NT2/D1 (cell line): ENCODE data around the gene UNC13C.

Experiments used
- DNase-seq: peaks from one replicate; pipeline ENCODE4 v3.0.0-alpha.2; 2011; ENCODE audit warnings: low read depth, low spot score
- H3K27me3 ChIP-seq: 2 replicates; pipeline ENCODE4 v1.6.0; 2011; ENCODE audit warnings: mild to moderate bottlenecking; ENCODE audit not compliant: insufficient read length, insufficient read depth
- H3K36me3 ChIP-seq: 2 replicates; pipeline ENCODE4 v1.6.1; 2011; ENCODE audit warnings: mild to moderate bottlenecking, low read length, mixed read lengths; ENCODE audit not compliant: insufficient read depth, insufficient read length
- H3K4me1 ChIP-seq: 2 replicates; pipeline ENCODE4 v1.5.1; 2011; ENCODE audit not compliant: insufficient read depth, insufficient read length
- H3K4me3 ChIP-seq: 2 replicates; pipeline ENCODE4 v1.5.1; 2011; ENCODE audit warnings: low read depth; ENCODE audit not compliant: insufficient read length
- H3K9ac ChIP-seq: 2 replicates; pipeline ENCODE4 v1.6.0; 2011; ENCODE audit warnings: low read depth; ENCODE audit not compliant: insufficient read length
- H3K9me3 ChIP-seq: 2 replicates; pipeline ENCODE4 v1.5.1; 2011; ENCODE audit warnings: mild to moderate bottlenecking, low read length; ENCODE audit not compliant: insufficient read depth
- SUZ12 ChIP-seq: IDR thresholded peaks from 2 replicates; pipeline ENCODE4 v1.6.1; 2011; ENCODE audit not compliant: insufficient read length, insufficient read depth; ENCODE audit errors: extremely low read depth
- YY1 ChIP-seq: IDR thresholded peaks from 2 replicates; pipeline ENCODE4 v1.6.1; 2011; ENCODE audit not compliant: insufficient read length, insufficient read depth
- ZNF274 ChIP-seq: IDR thresholded peaks from 2 replicates; pipeline ENCODE4 v1.6.1; 2011; ENCODE audit warnings: mild to moderate bottlenecking, low read depth, low read length

Gene UNC13C

DNA sequence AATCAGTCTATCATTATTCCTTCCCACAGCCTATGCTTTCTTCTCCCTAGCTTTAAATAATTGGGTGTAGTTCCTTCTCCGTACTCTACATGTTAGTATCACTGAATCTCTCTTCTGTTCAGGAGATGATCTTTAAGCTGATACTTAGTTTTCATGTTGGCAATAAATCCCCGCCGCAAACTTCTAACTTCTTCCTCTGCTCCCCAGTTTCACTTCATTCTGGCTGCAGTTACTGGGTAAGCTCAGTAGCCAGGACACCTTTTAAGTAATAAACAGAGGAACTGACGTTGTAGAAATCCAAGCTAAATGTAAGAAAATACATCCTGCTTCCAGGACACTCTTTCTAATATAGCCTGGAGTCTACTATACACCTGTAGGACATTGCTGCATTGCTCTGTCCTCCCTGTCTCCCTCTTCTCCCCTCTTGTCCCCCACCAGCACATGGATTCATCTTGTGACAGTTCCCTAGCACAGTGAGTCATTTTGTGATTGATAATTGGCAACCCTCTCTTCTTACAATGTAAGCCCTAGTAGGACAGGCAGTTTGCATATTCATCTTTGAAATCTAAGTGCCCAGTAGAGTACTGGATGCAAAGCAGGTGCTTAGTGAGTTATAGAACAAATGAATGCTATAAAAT is 598.2 kb downstream of the UNC13C start:
- H3K4me3 ChIP-seq: no peak overlapping the region
- H3K27me3 ChIP-seq: no peaks in the 10 kb centered on the region
- TF ChIP-seq SUZ12 (no peak), YY1 (no peak), ZNF274 (no peak)
- H3K9me3 ChIP-seq: no peaks in the 10 kb centered on the region
- no peaks in the 10 kb centered on the region for H3K4me1 ChIP-seq
- no peak overlapping the region for H3K9ac ChIP-seq
- no peaks in the 10 kb centered on the region for H3K36me3 ChIP-seq
- no peak for DNase-seq

DNA sequence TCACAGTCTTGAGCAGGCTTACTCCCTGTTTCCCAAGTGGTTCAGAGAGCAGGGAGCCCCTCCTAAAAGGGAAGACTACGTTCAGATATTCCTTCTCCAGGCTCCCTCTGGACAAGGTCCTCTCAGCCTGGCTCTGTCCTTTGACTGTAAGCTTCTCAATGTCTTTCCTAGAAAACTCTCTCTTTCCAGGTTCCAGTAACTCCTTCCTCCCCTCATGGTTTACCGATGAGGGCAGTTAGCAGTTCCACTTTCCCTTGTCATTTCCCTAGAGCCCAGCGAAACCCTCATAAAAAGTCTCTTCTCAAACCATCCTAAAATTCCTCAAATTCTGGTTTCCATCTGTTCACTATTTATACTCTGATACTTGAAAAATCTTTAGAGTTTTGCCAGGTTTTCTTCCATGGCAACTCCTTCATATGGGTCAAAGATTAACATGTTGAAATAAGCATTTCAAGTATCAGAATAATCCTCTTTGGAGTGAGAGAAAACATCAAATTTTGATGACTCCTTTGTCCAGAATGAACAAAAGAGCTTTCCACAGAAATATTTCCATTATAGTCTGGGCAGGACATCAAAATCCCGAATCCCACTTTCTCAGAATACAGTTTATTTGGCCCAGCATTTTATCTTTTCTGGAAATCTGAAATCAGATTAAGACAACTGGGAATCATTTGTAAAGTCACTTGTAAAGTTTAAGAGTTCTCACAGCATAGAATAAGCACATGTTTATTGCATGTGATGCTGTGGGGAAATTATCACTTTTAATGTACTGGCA is 599.4 kb downstream of the UNC13C start:
- Histone ChIP-seq H3K36me3 (no peaks in the 10 kb centered on the region), H3K27me3 (no peaks in the 10 kb centered on the region), H3K9ac (no peak overlapping the region), H3K4me3 (no peak overlapping the region), H3K4me1 (no peaks in the 10 kb centered on the region), H3K9me3 (no peaks in the 10 kb centered on the region)
- TF ChIP-seq ZNF274 (no peak), YY1 (no peak), SUZ12 (no peak)
- no peak for DNase-seq

DNA sequence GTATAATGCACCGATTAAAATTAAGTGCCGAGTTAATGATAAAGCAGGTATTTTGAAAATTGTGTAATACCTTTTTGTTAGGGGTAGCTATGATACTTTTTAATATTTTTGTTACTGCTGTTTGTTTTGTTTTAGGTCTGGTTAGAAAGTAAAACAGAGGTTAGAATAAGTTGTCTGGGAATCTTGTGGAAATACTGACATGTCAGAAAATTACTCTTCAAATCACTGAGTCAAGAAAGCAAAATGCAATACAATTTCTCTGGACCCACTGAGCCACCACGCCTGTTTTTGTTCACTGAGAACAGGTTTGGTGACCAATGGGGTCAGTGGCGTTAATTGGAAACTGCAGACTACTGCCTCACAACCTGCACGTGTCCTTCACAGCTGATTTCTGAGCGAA is 601.6 kb downstream of the UNC13C start:
- no peak overlapping the region for H3K9ac ChIP-seq
- H3K36me3 ChIP-seq: no peaks in the 10 kb centered on the region
- no peaks in the 10 kb centered on the region for H3K9me3 ChIP-seq
- TF ChIP-seq ZNF274: no peak
- TF ChIP-seq SUZ12: no peak
- no peak for TF ChIP-seq YY1
- DNase-seq: no peak
- H3K27me3 ChIP-seq: no peaks in the 10 kb centered on the region
- no peak overlapping the region for H3K4me3 ChIP-seq
- no peaks in the 10 kb centered on the region for H3K4me1 ChIP-seq

DNA sequence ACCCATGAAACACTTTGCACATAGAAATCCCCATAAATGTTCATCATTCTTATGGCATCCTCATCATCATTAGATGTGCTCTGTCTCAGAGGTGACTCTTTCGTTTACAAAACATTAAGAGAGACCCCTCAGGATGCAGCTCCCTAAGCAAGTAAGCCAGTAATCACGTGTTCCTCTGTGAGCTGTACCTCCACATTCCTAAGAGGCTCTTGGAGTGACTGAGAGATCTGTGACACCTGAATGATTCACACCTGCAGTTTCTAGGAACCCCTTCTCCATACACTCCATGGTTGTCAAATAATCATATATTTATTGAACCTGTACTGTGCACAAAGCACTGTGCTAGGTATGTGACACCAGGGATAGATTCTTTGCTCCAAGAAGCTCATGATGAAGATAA is 602.4 kb downstream of the UNC13C start:
- no peaks in the 10 kb centered on the region for H3K9me3 ChIP-seq
- H3K36me3 ChIP-seq: no peaks in the 10 kb centered on the region
- TF ChIP-seq YY1 (no peak), ZNF274 (no peak), SUZ12 (no peak)
- H3K4me3 ChIP-seq: no peak overlapping the region
- H3K4me1 ChIP-seq: no peaks in the 10 kb centered on the region
- DNase-seq: no peak
- no peaks in the 10 kb centered on the region for H3K27me3 ChIP-seq
- H3K9ac ChIP-seq: no peak overlapping the region

DNA sequence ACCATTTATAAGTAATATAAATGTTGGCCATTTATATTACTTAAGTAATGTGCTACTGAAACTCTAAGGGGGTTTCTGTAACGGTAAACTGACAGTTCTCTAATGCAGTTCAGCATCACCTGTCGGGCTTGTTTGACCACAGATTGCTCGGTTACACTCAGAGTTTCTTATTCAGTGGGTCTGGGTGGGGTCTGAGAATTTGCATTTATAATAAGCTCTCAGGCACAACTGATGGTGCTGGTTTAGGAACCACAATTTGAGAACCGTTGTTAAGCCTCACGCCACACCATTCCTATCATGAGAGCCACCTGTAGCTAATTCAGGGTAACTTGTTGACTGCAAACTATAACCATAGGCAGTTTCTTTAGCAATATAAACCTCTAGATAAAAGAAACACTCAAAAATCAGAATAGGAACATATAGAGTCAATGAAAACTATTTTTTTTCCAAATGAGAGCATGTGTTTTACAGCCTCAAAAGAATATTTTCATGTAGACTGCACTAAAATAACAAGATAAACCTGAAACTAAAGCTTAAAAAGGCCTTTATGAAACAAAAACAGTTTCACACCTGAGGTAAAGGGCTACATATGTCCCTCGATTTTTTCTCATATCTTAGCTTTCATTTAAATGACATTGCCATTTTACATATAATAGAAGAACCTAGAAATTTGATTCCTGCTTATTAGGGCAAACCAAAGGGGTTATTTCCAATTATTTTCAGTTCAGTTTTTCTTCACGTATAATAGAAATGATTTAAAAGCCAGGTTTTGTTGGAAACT is 604.8 kb downstream of the UNC13C start:
- no peaks in the 10 kb centered on the region for H3K27me3 ChIP-seq

DNA sequence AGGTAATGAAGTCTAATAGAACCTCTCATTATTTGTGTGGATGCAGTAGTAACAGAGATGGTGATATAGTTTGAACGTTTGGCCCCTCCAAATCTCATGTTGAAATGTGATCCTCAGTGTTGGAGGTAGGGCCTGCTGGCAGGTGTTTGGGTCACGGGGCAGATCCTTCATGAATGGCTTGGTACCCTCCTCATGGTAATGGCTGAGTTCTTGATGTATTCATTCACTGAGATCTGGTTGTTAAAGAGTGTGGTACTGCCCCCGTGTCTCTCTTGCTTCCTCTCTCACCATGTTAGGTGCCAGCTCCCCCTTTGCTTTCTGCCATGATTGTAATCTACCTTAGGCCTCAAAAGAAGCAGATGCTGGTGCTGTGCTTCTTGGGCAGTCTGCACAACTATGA is 606.8 kb downstream of the UNC13C start:
- H3K9ac ChIP-seq: no peak overlapping the region
- no peak for DNase-seq
- H3K9me3 ChIP-seq: no peaks in the 10 kb centered on the region
- H3K36me3 ChIP-seq: no peaks in the 10 kb centered on the region
- H3K4me1 ChIP-seq: no peaks in the 10 kb centered on the region
- H3K4me3 ChIP-seq: no peak overlapping the region
- no peaks in the 10 kb centered on the region for H3K27me3 ChIP-seq
- no peak for TF ChIP-seq YY1
- TF ChIP-seq ZNF274: no peak
- no peak for TF ChIP-seq SUZ12

More for the DNA sequence above, 604.8 kb downstream of the UNC13C start:
- H3K9ac ChIP-seq: no peak overlapping the region
- H3K9me3 ChIP-seq: no peaks in the 10 kb centered on the region
- H3K36me3 ChIP-seq: no peaks in the 10 kb centered on the region
- DNase-seq: no peak
- TF ChIP-seq YY1: no peak
- H3K4me3 ChIP-seq: no peak overlapping the region
- H3K4me1 ChIP-seq: no peaks in the 10 kb centered on the region

DNA sequence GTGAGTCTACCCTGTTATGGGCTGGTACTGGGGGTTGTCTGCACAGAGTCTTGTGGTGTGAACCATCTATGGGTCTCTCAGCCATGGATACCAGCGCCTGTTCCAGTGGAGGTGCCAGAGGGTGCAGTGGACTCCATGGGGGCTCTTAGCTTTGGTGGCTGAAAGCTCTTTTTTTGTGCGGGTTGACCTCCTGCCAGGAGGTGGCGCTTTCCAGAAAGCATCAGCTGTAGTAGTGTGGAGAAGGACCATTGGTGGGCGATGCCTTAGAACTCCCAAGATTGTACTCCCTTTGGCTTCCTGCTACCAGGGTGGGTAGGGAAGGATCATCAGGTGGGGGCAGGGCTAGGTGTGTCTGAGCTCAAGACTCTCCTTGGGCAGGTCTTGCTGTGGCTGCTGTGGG is 615.9 kb downstream of the UNC13C start:
- no peaks in the 10 kb centered on the region for H3K27me3 ChIP-seq
- no peaks in the 10 kb centered on the region for H3K9me3 ChIP-seq
- H3K4me3 ChIP-seq: no peak overlapping the region
- H3K4me1 ChIP-seq: no peaks in the 10 kb centered on the region
- no peaks in the 10 kb centered on the region for H3K36me3 ChIP-seq
- TF ChIP-seq SUZ12 (no peak), ZNF274 (no peak), YY1 (no peak)
- no peak overlapping the region for H3K9ac ChIP-seq
- DNase-seq: no peak
